ENCODE data around the gene LENG9. TPM values are rescaled to one million over a fixed set of nuclear protein-coding genes. Genes with fewer than 3 reads are reported as not detected.

Gene LENG9
- total RNA-seq, 4 donors from 2014 or later, result 5.9 to 10.3 (median 9.4) TPM

DNA sequence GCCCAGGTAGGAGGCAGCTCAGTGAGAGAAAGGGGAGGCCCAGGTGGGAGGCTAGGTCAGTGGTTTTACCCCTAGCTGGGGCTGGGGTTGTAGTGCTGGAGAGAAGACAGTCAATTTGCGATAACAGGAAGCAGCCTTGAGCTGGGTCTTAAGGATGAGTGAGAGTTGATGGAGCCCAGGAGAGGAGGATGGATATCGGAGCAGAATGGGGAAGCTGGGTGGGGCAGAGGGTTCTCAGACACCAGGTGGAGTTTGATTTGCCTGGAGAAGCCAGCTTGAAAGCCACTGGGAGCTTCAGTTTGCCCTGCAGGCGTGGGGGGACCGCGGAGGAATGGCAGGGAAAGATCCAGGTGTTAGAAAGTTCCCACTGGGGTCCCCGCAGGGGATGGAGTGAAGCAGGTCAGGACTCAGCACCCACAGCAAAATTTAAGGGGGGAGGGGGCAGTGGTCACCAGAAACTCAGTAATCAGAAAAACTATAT is 10.4 kb upstream of the LENG9 start:
- H3K4me3 ChIP-seq, result peak overlapping the region in 1 of 4 donors; percentile 58
- H3K9me3 ChIP-seq, result no peaks in the 10 kb centered on the region
- peak overlapping the region; percentile 73 to 96 (median 88) for H3K27ac ChIP-seq
- no peak for TF ChIP-seq EP300 (IDR thresholded peaks at IDR 0.05)
- TF ChIP-seq, protein P1, sequence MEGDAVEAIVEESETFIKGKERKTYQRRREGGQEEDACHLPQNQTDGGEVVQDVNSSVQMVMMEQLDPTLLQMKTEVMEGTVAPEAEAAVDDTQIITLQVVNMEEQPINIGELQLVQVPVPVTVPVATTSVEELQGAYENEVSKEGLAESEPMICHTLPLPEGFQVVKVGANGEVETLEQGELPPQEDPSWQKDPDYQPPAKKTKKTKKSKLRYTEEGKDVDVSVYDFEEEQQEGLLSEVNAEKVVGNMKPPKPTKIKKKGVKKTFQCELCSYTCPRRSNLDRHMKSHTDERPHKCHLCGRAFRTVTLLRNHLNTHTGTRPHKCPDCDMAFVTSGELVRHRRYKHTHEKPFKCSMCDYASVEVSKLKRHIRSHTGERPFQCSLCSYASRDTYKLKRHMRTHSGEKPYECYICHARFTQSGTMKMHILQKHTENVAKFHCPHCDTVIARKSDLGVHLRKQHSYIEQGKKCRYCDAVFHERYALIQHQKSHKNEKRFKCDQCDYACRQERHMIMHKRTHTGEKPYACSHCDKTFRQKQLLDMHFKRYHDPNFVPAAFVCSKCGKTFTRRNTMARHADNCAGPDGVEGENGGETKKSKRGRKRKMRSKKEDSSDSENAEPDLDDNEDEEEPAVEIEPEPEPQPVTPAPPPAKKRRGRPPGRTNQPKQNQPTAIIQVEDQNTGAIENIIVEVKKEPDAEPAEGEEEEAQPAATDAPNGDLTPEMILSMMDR (IDR thresholded peaks at IDR 0.05), result no peak
- TF ChIP-seq POLR2A (IDR thresholded peaks at IDR 0.05), result no peak
- DNase-seq (ENCODE audit: low spot score in 2 of 2), result no peak
- no peaks in the 10 kb centered on the region for H3K36me3 ChIP-seq
- H3K27me3 ChIP-seq, result peaks cover 0 to 15% of the 10 kb centered on the region in 2 donors
- peaks cover 0 to 40% (median 23%) of the 10 kb centered on the region in 4 donors for H3K4me1 ChIP-seq
- 67 to 82% methylated on average over 6 of the region's 6 CpGs for WGBS, 2 donors

DNA sequence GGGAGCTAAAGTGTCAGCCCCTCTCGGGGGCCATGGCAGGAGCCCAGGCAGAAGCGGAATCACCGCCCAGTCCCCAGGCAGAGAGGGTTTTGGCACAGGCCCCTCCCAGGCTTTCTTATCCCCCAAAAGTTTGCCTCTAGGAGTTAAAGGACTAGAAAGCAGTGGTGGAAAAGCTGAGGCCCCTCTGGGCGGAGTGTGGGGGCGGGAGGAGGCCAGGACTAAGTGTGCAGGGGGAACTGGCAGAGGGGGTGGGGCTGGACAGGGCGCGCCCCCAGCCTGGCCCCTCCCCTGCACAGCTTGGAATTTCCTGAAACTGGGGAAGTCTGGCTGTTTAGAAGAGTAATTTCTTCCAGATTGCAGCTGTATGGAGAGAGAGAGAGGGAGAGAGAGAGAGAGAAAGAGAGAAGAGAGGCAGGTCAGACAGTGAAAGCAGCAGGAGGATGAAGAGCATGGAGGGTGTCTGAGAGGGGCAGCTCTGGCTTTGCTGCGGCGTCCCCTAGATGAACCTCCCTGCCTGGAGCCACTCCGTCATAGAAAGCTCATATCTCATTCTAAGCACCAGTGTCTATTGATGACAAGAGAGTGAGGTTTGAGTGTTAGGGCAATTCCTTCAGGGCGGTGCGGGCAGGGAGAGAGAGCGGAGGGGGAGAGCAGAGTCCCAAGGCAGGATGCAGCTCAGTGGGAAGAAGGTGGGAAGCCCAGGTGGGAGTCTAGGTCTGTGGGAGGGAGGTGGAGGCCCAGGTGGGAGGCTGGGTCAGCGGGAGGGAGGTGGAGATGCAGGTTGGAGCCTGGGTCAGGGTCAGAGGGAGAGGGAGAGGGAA is 9.7 kb upstream of the LENG9 start, which contains the start of gene CDC42EP5:
TSS of gene CDC42EP5 (minus strand) at position 226 of the 821 bp plus-strand sequence. CDS start 7,749 bp downstream, outside the sequence.
- DNase-seq (ENCODE audit: low spot score in 2 of 2), result peak; percentile 62 to 73
- no peaks in the 10 kb centered on the region for H3K9me3 ChIP-seq

DNA sequence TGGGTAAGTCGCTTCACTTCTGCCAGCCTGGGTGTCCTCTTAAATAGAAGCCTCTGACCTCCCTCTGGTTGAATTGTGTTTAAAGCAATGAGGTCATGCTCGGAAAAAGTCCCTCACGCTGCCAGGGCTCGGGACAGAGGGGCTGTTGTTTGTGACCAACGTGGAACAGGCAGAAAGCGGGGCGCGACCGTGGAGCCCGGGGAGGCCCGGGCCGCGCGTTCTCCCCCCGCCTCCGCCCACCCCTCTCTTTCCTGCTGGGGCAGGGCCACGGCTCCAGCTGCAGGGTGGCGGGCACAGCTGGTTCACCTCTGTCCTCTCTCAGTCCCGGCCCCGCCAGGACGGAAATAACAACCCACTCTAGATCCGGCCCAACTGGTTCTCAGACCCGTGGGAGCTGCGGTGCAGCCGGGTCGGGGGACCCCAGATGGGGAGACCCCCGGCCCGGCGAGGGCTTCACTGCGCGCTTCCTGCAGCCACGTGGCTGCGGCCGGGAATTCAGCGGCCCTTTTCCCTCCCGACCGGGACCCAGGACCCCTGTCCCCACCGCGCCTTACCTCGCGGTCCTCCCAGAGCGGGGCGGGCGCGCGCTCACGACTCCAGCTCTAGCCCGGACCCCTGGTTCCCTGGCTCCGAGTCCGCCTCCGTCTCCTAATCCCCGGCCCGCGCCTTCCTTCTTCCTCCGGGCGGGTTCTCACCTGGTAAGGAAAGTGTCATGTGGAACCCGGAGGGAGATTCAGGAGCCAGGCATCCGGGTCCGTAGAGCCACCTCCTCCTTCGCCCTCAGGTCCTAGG is 7.6 kb upstream of the LENG9 start:
- WGBS, 2 donors, result 2 to 3% methylated on average over 31 to 56 of the region's 60 CpGs
- Histone ChIP-seq H3K4me3 (peak overlapping the region; percentile 28 to 63 (median 45)), H3K9me3 (no peaks in the 10 kb centered on the region), H3K4me1 (peaks cover 0 to 57% (median 23%) of the 10 kb centered on the region in 4 donors), H3K36me3 (no peaks in the 10 kb centered on the region), H3K27me3 (peaks cover 0 to 6% of the 10 kb centered on the region in 2 donors), H3K27ac (peak overlapping the region; percentile 55 to 97 (median 81))
- DNase-seq (ENCODE audit: low spot score in 2 of 2), result peak; percentile 37 to 42
- TF ChIP-seq EP300 (IDR thresholded peaks at IDR 0.05) (peak; percentile 46 to 76), POLR2A (IDR thresholded peaks at IDR 0.05) (peak in 1 of 2 donors; percentile 35)
- TF ChIP-seq, protein P1 (IDR thresholded peaks at IDR 0.05), result no peak

More for the DNA sequence above, 9.7 kb upstream of the LENG9 start, which contains the start of gene CDC42EP5:
- Histone ChIP-seq H3K36me3 (no peaks in the 10 kb centered on the region), H3K4me3 (peak within 1 kb of the TSS; percentile 34 to 58 (median 46)), H3K4me1 (peaks cover 0 to 46% (median 23%) of the 10 kb centered on the region in 4 donors), H3K27ac (peak within 1 kb of the TSS; percentile 73 to 96 (median 88)), H3K27me3 (peaks cover 0 to 15% of the 10 kb centered on the region in 2 donors)
- TF ChIP-seq EP300 (IDR thresholded peaks at IDR 0.05), result peak; percentile 22 to 92
- TF ChIP-seq, protein P1 (IDR thresholded peaks at IDR 0.05), result no peak
- peak; percentile 72 to 76 for TF ChIP-seq POLR2A (IDR thresholded peaks at IDR 0.05)
- 4 to 7% methylated on average over 14 of the region's 14 CpGs for WGBS, 2 donors

DNA sequence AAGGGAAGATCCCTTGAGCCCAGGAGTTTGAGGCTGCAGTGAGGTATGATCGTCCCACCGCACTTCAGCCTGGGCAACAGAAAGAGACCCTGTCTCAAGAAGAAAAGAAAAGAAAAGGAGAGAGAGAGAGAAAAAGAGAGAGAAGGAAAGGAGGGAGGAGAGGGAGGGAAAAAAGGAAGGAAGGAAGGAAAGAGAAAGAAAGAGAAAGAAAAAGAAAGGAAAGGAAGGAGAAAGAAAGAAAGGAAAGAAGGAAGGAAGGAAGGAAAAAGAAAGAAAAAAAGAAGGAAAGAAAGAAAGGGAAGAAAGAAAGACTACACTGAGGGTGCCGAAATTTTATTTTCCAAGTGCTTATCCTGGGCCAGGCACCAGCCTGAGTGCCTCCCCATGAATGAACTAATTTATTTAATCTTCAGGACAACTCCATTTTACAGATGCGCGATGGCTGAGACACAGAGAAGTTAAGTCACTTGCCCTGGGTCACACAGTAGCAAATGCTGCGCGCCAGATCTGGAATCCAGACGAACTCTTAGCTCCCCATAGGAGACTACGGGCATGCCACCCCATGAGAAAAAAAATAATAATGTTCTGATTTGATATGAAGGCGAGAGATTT is 6.8 kb upstream of the LENG9 start:
- peaks cover 0 to 6% of the 10 kb centered on the region in 2 donors for H3K27me3 ChIP-seq
- DNase-seq (ENCODE audit: low spot score in 2 of 2), result no peak
- H3K27ac ChIP-seq, result peak overlapping the region; percentile 55 to 97 (median 81)
- no peak for TF ChIP-seq POLR2A (IDR thresholded peaks at IDR 0.05)
- TF ChIP-seq, protein P1 (IDR thresholded peaks at IDR 0.05), result no peak
- no peak for TF ChIP-seq EP300 (IDR thresholded peaks at IDR 0.05)
- no peaks in the 10 kb centered on the region for H3K36me3 ChIP-seq
- H3K9me3 ChIP-seq, result no peaks in the 10 kb centered on the region
- peaks cover 0 to 65% (median 23%) of the 10 kb centered on the region in 4 donors for H3K4me1 ChIP-seq
- H3K4me3 ChIP-seq, result peak overlapping the region in 2 of 4 donors; percentile 41 to 49
- 47 to 48% methylated on average over 10 of the region's 10 CpGs for WGBS, 2 donors

Data from tibial nerve (tissue), 4 donors.